ENCODE data around the gene FCN3. TPM values are rescaled to one million over a fixed set of nuclear protein-coding genes. Genes with fewer than 3 reads are reported as not detected.

FCN3 gene
- total and polyA plus RNA-seq, 9 of the 15 experiments (the other 6 are each of a cell fraction or from before 2014, with no cell fraction given) = 0.49 TPM; not detected in 8

DNA sequence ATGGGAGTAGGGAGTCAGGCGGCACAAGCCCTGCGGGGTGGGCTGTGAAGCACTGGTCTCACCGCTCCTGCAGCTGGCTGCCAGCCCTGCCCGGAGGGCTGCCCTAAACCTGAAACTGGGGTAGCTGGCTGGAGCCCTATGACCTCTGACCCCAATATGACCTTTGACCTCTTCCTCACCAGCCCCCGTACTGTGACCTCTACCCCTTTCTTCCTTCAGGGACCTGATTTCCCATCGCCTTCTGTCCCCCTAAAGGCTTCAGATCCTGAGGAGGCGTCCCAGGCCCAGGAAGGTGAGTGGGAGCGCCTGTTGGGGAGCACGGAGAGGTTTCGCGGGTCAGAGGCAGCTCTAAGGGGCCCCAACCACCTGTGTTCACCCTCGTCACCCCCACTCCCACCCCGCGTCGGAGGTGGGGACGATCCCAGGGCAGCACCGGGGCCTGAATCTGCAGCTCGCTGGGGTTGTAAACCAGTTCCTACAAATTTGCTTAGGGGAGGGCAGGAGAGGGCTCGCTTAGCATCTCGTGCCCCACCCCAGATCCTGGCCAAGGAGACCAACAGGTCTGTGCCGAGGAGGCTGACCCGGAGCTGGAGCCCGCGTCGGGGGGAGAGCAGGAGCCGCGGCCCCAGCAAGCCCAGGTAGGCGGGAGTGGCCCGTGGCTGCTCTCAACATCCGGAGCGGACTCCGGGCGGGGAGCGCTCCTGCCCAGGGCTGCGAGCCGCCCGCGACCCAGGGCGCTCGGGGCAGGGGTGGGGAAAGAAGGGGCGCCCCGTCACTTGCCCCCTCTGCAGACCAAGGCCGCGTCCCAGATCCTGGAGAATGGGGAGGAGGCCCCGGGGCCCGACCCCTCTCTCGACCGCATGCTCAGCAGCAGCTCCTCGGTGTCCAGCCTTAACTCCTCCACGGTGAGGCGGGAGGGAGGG lies 25.5 kb downstream of the FCN3 start (continued):
- TF ChIP-seq, protein P1, sequence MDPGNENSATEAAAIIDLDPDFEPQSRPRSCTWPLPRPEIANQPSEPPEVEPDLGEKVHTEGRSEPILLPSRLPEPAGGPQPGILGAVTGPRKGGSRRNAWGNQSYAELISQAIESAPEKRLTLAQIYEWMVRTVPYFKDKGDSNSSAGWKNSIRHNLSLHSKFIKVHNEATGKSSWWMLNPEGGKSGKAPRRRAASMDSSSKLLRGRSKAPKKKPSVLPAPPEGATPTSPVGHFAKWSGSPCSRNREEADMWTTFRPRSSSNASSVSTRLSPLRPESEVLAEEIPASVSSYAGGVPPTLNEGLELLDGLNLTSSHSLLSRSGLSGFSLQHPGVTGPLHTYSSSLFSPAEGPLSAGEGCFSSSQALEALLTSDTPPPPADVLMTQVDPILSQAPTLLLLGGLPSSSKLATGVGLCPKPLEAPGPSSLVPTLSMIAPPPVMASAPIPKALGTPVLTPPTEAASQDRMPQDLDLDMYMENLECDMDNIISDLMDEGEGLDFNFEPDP (CRISPR knock-in tag; IDR thresholded peaks at IDR 0.05) = no peak
- TF ChIP-seq, protein P2, sequence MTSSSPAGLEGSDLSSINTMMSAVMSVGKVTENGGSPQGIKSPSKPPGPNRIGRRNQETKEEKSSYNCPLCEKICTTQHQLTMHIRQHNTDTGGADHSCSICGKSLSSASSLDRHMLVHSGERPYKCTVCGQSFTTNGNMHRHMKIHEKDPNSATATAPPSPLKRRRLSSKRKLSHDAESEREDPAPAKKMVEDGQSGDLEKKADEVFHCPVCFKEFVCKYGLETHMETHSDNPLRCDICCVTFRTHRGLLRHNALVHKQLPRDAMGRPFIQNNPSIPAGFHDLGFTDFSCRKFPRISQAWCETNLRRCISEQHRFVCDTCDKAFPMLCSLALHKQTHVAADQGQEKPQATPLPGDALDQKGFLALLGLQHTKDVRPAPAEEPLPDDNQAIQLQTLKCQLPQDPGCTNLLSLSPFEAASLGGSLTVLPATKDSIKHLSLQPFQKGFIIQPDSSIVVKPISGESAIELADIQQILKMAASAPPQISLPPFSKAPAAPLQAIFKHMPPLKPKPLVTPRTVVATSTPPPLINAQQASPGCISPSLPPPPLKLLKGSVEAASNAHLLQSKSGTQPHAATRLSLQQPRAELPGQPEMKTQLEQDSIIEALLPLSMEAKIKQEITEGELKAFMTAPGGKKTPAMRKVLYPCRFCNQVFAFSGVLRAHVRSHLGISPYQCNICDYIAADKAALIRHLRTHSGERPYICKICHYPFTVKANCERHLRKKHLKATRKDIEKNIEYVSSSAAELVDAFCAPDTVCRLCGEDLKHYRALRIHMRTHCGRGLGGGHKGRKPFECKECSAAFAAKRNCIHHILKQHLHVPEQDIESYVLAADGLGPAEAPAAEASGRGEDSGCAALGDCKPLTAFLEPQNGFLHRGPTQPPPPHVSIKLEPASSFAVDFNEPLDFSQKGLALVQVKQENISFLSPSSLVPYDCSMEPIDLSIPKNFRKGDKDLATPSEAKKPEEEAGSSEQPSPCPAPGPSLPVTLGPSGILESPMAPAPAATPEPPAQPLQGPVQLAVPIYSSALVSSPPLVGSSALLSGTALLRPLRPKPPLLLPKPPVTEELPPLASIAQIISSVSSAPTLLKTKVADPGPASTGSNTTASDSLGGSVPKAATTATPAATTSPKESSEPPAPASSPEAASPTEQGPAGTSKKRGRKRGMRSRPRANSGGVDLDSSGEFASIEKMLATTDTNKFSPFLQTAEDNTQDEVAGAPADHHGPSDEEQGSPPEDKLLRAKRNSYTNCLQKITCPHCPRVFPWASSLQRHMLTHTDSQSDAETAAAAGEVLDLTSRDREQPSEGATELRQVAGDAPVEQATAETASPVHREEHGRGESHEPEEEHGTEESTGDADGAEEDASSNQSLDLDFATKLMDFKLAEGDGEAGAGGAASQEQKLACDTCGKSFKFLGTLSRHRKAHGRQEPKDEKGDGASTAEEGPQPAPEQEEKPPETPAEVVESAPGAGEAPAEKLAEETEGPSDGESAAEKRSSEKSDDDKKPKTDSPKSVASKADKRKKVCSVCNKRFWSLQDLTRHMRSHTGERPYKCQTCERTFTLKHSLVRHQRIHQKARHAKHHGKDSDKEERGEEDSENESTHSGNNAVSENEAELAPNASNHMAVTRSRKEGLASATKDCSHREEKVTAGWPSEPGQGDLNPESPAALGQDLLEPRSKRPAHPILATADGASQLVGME (CRISPR knock-in tag; IDR thresholded peaks at IDR 0.05) = no peak
- TF ChIP-seq KLF1 (tag; IDR thresholded peaks at IDR 0.05) (no peak), HDAC6 (IDR thresholded peaks at IDR 0.05; ENCODE audit: low read depth, low read length) (0 out of 2 replicates have a peak, but pooled peaks have one; percentile 71), TCF7L2 (IDR thresholded peaks at IDR 0.05; ENCODE audit: low read depth, low read length) (no peak), CBX1 (IDR thresholded peaks at IDR 0.05; ENCODE audit: low read depth) (no peak; the same call in 1 of the 2 replicates), SMAD4 (CRISPR knock-in tag; conservative IDR thresholded peaks at IDR 0.05) (peak; percentile 24; the same call in 1 of the 2 replicates), ZBTB7A (IDR thresholded peaks at IDR 0.05; ENCODE audit: borderline replicate concordance, control insufficient read depth, low read depth, low read length) (peak; percentile 50; the same call in 1 of the 2 replicates)
- TF ChIP-seq, protein P3, sequence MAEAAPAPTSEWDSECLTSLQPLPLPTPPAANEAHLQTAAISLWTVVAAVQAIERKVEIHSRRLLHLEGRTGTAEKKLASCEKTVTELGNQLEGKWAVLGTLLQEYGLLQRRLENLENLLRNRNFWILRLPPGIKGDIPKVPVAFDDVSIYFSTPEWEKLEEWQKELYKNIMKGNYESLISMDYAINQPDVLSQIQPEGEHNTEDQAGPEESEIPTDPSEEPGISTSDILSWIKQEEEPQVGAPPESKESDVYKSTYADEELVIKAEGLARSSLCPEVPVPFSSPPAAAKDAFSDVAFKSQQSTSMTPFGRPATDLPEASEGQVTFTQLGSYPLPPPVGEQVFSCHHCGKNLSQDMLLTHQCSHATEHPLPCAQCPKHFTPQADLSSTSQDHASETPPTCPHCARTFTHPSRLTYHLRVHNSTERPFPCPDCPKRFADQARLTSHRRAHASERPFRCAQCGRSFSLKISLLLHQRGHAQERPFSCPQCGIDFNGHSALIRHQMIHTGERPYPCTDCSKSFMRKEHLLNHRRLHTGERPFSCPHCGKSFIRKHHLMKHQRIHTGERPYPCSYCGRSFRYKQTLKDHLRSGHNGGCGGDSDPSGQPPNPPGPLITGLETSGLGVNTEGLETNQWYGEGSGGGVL (CRISPR knock-in tag; IDR thresholded peaks at IDR 0.05) = no peak
- TF ChIP-seq, protein P4, sequence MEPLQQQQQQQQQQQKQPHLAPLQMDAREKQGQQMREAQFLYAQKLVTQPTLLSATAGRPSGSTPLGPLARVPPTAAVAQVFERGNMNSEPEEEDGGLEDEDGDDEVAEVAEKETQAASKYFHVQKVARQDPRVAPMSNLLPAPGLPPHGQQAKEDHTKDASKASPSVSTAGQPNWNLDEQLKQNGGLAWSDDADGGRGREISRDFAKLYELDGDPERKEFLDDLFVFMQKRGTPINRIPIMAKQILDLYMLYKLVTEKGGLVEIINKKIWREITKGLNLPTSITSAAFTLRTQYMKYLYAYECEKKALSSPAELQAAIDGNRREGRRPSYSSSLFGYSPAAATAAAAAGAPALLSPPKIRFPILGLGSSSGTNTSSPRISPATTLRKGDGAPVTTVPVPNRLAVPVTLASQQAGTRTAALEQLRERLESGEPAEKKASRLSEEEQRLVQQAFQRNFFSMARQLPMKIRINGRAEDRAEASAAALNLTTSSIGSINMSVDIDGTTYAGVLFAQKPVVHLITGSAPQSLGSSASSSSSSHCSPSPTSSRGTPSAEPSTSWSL (CRISPR knock-in tag; IDR thresholded peaks at IDR 0.05; ENCODE audit: borderline replicate concordance) = no peak
- TF ChIP-seq, protein P5, sequence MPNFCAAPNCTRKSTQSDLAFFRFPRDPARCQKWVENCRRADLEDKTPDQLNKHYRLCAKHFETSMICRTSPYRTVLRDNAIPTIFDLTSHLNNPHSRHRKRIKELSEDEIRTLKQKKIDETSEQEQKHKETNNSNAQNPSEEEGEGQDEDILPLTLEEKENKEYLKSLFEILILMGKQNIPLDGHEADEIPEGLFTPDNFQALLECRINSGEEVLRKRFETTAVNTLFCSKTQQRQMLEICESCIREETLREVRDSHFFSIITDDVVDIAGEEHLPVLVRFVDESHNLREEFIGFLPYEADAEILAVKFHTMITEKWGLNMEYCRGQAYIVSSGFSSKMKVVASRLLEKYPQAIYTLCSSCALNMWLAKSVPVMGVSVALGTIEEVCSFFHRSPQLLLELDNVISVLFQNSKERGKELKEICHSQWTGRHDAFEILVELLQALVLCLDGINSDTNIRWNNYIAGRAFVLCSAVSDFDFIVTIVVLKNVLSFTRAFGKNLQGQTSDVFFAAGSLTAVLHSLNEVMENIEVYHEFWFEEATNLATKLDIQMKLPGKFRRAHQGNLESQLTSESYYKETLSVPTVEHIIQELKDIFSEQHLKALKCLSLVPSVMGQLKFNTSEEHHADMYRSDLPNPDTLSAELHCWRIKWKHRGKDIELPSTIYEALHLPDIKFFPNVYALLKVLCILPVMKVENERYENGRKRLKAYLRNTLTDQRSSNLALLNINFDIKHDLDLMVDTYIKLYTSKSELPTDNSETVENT (CRISPR knock-in tag; IDR thresholded peaks at IDR 0.05) = no peak
